GM12873 (cell line): ENCODE results near the gene ELAPOR1.

Experiments
- CTCF ChIP-seq: IDR thresholded peaks from 2 replicates; pipeline ENCODE4 v1.5.1; 2012; ENCODE audit warnings: low read depth, mild to moderate bottlenecking, moderate library complexity, low read length, control low read depth; ENCODE audit not compliant: insufficient read depth; ENCODE audit errors: missing control alignments

Gene ELAPOR1

GRCh38 chr1:109112056-109112651 is 1.8 kb upstream of the ELAPOR1 start:
- TF ChIP-seq CTCF, result peak; percentile 58

DNA sequence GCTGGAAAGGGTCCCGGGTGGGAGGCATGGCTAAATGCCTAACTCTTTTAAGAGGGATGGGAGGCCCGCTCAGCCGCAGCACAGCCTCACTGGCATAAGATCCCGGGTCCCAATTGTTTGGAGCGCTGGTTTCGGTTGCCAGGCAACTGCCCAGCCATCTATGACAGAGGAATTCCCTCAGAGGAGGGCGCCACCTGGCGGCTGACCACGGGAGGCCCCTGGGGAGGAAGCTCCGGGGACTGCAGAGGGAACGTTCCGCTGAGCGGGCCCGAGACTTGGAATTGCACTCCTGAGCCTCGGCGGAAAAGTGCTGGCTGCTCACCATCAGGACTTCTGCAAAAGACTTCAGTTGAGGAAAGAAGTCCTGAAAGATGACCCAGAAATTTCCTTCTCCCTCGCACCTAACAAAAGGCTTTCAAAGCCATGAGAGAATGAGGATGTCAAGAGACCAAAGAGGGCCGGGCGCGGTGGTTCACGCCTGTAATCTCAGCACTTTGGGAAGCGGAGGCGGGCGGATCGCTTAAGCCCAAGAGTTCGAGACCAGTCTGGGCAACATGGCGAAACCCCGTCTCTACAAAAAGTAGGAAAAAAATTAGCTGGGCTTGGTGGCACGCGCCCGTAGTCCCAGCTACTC is 1.1 kb upstream of the ELAPOR1 start:
- peak; percentile 91 for TF ChIP-seq CTCF

DNA sequence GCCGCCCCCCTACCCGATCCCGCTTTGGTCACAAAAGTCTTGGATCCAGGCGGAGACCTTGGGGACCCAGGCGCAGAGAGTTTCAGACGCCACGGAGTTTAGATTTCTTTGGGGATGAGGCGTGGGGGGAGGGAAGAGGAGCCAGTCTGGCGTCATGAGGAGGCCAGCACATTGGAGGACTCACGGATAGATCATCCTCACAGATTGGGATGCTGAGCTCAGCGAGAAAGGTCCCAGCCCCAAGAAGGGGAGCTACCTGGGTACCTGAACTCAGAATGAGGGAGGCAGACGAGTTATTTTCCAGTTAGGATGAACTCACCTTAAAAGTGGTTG is 393 bp downstream of the ELAPOR1 start:
- no peak for TF ChIP-seq CTCF

- TF ChIP-seq CTCF, result no peak
Measured at GRCh38 chr1:109115685-109116084, 1.8 kb downstream of the ELAPOR1 start.

GRCh38 chr1:109116286-109116685 is 2.4 kb downstream of the ELAPOR1 start:
- TF ChIP-seq CTCF, result no peak

DNA sequence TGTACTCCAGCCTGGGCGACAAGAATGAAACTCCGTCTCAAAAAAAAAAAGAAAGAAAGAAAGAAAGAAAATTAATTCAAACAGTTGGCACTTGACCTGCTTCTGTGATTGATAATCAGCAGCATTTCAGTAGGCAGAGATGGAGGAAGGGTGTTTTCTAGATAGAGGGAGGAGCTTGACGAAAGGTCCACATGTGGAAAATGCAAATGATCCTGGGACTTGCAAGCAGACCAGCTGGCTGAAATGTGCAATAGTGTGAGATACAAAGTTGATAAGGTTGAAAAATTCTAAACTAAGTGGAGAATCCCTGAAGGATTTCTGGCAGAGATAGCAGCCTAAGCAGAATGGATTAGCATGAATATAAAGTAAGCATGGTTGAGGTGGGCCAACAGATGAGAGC is 4.2 kb downstream of the ELAPOR1 start:
- TF ChIP-seq CTCF, result no peak

GRCh38 chr1:109120356-109120755 is 6.4 kb downstream of the ELAPOR1 start:
- no peak for TF ChIP-seq CTCF
